AG04449 (cell line): Measurements from ENCODE around the gene PLD1.

Experiments
- CTCF ChIA-PET: fragments of 350-600 bp; formaldehyde crosslinking; extraction: SDS; loops from one replicate; lab custom pipeline; 2021; ENCODE audit warnings: antibody characterized with exemption; lab: Yijun Ruan, JAX
- POLR2A ChIA-PET: fragments of 400-600, 350-600 bp; formaldehyde crosslinking; extraction: SDS; loops from one replicate; lab custom pipeline; 2020; ENCODE audit warnings: antibody characterized with exemption, inconsistent platforms; lab: Yijun Ruan, JAX
- DNase-seq: peaks from one replicate; pipeline ENCODE4 v3.0.0-alpha.2; 2010; ENCODE audit warnings: low read depth, low spot score
- H3K4me3 ChIP-seq: 2 replicates; pipeline ENCODE4 v1.5.1; 2011; ENCODE audit warnings: low read depth, mild to moderate bottlenecking, control low read depth, low read length
- CTCF ChIP-seq: IDR thresholded peaks from one replicate; pipeline ENCODE4 v1.5.1; 2011; ENCODE audit warnings: mild to moderate bottlenecking, moderate library complexity, low read length, control low read depth, inconsistent platforms; ENCODE audit not compliant: insufficient read depth; ENCODE audit errors: missing control alignments

The PLD1 gene

GRCh38 chr3:171661484-171661883, 148.8 kb downstream of the PLD1 start:
- POLR2A ChIA-PET: interaction anchor here (0.6 kb wide), 1 partner anchor 80 kb away, joined by 3 read pairs; no protein-coding TSS in a partner anchor
- no peak overlapping the region for H3K4me3 ChIP-seq
- CTCF ChIA-PET: interaction anchor here (0.8 to 7.4 kb wide), 3 partner anchors 9 to 44 kb away, joined by 3 to 54 read pairs (median 4); no protein-coding TSS in a partner anchor
- TF ChIP-seq CTCF: no peak
- DNase-seq: no peak

- ChIA-PET POLR2A (no interaction called here), CTCF (interaction anchor here (0.6 to 12.9 kb wide), 6 partner anchors 9 to 399 kb away, joined by 3 to 115 read pairs (median 4); no protein-coding TSS in a partner anchor)
- no peak overlapping the region for H3K4me3 ChIP-seq
- no peak for DNase-seq
- TF ChIP-seq CTCF: no peak
These were observed 150.1 kb downstream of the PLD1 start for GRCh38 chr3:171660188-171660587.

GRCh38 chr3:171658841-171659240, 151.4 kb downstream of the PLD1 start:
- ChIA-PET POLR2A (interaction anchor here (0.9 kb wide), 1 partner anchor 382 kb away, joined by 3 read pairs; no protein-coding TSS in a partner anchor), CTCF (interaction anchor here (1.4 to 12.9 kb wide), 3 partner anchors 8 to 114 kb away, joined by 4 to 115 read pairs (median 54); no protein-coding TSS in a partner anchor)
- no peak overlapping the region for H3K4me3 ChIP-seq
- DNase-seq: no peak
- TF ChIP-seq CTCF: no peak

GRCh38 chr3:171654809-171655208, 155.5 kb downstream of the PLD1 start:
- no peak for DNase-seq
- no peak overlapping the region for H3K4me3 ChIP-seq
- POLR2A ChIA-PET: no interaction called here
- TF ChIP-seq CTCF: no peak
- CTCF ChIA-PET: interaction anchor here (0.8 to 12.9 kb wide), 4 partner anchors 9 to 179 kb away, joined by 3 to 115 read pairs (median 30); no protein-coding TSS in a partner anchor

GRCh38 chr3:171654326-171654725, 156.0 kb downstream of the PLD1 start:
- POLR2A ChIA-PET: no interaction called here
- no peak for TF ChIP-seq CTCF
- no peak overlapping the region for H3K4me3 ChIP-seq
- CTCF ChIA-PET: interaction anchor here (1.9 to 12.9 kb wide), 3 partner anchors 9 to 119 kb away, joined by 10 to 115 read pairs (median 54); no protein-coding TSS in a partner anchor
- DNase-seq: no peak

- CTCF ChIA-PET: interaction anchor here (1.9 to 12.9 kb wide), 2 partner anchors 9 to 119 kb away, joined by 10 to 115 read pairs; no protein-coding TSS in a partner anchor
These were observed 156.6 kb downstream of the PLD1 start for GRCh38 chr3:171653701-171654100.

More at GRCh38 chr3:171653701-171654100, 156.6 kb downstream of the PLD1 start:
- no peak for DNase-seq
- H3K4me3 ChIP-seq: no peak overlapping the region
- TF ChIP-seq CTCF: no peak
- POLR2A ChIA-PET: no interaction called here
